Prostate gland (tissue), 2 donors: ENCODE results near the gene ADGRL3. TPM values are rescaled to one million over a fixed set of nuclear protein-coding genes. Genes with fewer than 3 reads are reported as not detected.

Source experiments
- DNase-seq: peaks from one replicate; pipeline ENCODE4 v3.0.0-alpha.2; 2019; ENCODE audit warnings: low spot score
- H3K27ac ChIP-seq, 2 donors: fragments of 200-600 bp; sonication (generic); 2 replicates each; pipeline ENCODE4 v1.5.1; 2017 to 2019
- H3K27me3 ChIP-seq: fragments of 200-600 bp; sonication (generic); replicated peaks from 2 replicates; pipeline ENCODE4 v1.5.1; 2019; ENCODE audit not compliant: insufficient read depth
- H3K36me3 ChIP-seq, 2 donors: fragments of 200-600 bp; sonication (generic); 1 replicate in 1 of 2; 2 replicates in 1 of 2; pipeline versions ENCODE4 v1.5.1 to v1.8.1; 2017 to 2019
- H3K4me1 ChIP-seq: fragments of 200-600 bp; sonication (generic); replicated peaks from 2 replicates; pipeline ENCODE4 v1.5.1; 2019
- H3K4me3 ChIP-seq, 2 donors: fragments of 200-600 bp; sonication (generic); 2 replicates each; pipeline ENCODE4 v1.5.1; 2017 to 2019
- H3K9me3 ChIP-seq: fragments of 200-600 bp; sonication (generic); 2 replicates; pipeline ENCODE4 v1.5.1; 2017
- POLR2A ChIP-seq: fragments of 450-650 bp; IDR thresholded peaks from one replicate; pipeline ENCODE4 v1.6.1; 2016; ENCODE audit warnings: antibody characterized with exemption, mild to moderate bottlenecking
- POLR2AphosphoS5 ChIP-seq: sonication (generic); formaldehyde crosslinking; IDR thresholded peaks from one replicate; pipeline ENCODE4 v1.6.1; 2017; ENCODE audit warnings: antibody characterized with exemption
- WGBS: methylation state at CpG from one replicate; pipeline ENCODE4 v1.1.5; 2018; 5-methylcytosine and 5-hydroxymethylcytosine counted together
- intact Hi-C: fragments of 100-400 bp; cut with DNase I; formaldehyde crosslinking; loops from one replicate; pipeline ENCODE4 v1.14.2; 2022
- total RNA-seq, 2 donors: library from RNA; depleted of rRNA; stranded (reverse); fragments of >200 nt; gene quantifications; one replicate each; pipeline ENCODE4 v1.1.0, GENCODE V29; 2016
- TF ChIP-seq, protein P1 (sequence below), 4 experiments: fragments of 200-600 bp in 2 of 4; fragments of 450-650 bp in 2 of 4; sonication (generic) in 2 of 4; IDR thresholded peaks; 1 replicate in 3 of 4; 2 replicates in 1 of 4; pipeline ENCODE4 v1.5.1; 2016 to 2019; ENCODE audit warnings: antibody characterized with exemption in 4 of 4, mild to moderate bottlenecking in 2 of 4, moderate library complexity in 2 of 4

ADGRL3 gene
- total RNA-seq, 2 donors from 2014 or later = 1.7 to 23.5 TPM

DNA sequence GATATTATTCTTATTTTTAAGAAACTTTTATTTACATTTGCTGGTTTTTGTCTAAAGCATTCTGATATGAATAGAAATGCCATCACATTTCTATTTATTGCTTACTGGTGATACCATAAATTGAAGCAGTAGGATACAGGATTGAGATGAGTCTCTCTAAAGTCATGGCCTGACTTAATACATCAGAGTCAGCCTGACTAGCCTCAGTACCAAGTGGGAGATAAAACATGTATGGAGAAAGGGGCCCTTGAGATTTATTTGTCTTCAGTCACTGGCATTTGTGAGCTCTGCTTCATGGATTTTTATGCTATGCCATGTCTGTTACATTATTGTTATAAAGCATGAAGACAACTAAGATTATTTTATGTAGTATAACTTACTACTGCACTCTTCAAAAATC lies 465.5 kb downstream of the ADGRL3 start:
- DNase-seq = no peak
- Histone ChIP-seq H3K36me3 (no peaks in the 10 kb centered on the region), H3K9me3 (no peaks in the 10 kb centered on the region), H3K4me3 (no peak overlapping the region), H3K27me3 (no peaks in the 10 kb centered on the region), H3K4me1 (no peaks in the 10 kb centered on the region), H3K27ac (no peak overlapping the region)
- intact Hi-C loops = no loop called here
- TF ChIP-seq POLR2A (no peak), POLR2AphosphoS5 (no peak)
- TF ChIP-seq, protein P1, sequence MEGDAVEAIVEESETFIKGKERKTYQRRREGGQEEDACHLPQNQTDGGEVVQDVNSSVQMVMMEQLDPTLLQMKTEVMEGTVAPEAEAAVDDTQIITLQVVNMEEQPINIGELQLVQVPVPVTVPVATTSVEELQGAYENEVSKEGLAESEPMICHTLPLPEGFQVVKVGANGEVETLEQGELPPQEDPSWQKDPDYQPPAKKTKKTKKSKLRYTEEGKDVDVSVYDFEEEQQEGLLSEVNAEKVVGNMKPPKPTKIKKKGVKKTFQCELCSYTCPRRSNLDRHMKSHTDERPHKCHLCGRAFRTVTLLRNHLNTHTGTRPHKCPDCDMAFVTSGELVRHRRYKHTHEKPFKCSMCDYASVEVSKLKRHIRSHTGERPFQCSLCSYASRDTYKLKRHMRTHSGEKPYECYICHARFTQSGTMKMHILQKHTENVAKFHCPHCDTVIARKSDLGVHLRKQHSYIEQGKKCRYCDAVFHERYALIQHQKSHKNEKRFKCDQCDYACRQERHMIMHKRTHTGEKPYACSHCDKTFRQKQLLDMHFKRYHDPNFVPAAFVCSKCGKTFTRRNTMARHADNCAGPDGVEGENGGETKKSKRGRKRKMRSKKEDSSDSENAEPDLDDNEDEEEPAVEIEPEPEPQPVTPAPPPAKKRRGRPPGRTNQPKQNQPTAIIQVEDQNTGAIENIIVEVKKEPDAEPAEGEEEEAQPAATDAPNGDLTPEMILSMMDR (IDR thresholded peaks at IDR 0.05) = no peak

DNA sequence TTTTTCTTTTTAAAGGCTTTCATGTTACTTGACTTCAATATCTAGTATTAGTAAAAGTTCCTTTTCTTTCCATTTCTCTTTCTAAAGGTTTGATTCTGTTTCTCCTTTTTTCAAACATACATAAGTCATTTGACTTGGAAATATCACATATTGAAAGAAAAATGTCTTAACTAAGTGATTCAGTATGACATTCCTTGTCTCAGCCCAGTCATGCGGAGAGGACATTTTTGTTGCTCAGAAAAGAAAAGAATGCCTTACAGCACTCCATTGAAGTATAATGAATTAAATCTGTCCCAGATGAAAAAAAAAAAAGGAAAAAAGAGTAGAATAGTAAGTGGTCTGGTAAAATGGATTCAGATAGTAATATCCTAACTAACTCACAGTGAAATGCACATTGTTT lies 466.1 kb downstream of the ADGRL3 start:
- no peaks in the 10 kb centered on the region for H3K4me1 ChIP-seq
- H3K27me3 ChIP-seq = no peaks in the 10 kb centered on the region
- H3K9me3 ChIP-seq = no peaks in the 10 kb centered on the region
- 86% methylated on average over 1 of the region's 1 CpG for WGBS
- intact Hi-C loops = no loop called here
- H3K27ac ChIP-seq = no peak overlapping the region
- TF ChIP-seq POLR2A (no peak), POLR2AphosphoS5 (no peak)
- TF ChIP-seq, protein P1 (IDR thresholded peaks at IDR 0.05) = no peak
- DNase-seq = no peak
- no peak overlapping the region for H3K4me3 ChIP-seq
- H3K36me3 ChIP-seq = no peaks in the 10 kb centered on the region

DNA sequence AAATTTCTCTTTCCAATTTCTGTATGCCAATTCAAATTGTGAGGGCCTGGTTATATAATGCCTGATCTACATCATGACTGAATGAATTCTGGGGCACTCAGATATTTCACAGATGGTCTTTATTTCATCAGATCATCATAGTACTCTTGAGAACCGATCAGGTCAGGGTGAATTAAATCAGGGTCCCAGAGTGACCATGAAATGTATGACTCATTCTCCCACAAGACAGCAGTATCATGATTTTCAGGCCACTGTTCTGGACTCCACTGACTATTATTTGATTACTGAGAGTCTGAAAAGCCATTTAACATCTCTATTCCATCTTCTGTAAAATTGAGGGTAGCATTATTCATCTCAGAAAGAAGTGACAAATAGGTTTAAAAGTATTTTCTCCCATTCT lies 471.5 kb downstream of the ADGRL3 start:
- intact Hi-C loops = no loop called here
- no peaks in the 10 kb centered on the region for H3K9me3 ChIP-seq

DNA sequence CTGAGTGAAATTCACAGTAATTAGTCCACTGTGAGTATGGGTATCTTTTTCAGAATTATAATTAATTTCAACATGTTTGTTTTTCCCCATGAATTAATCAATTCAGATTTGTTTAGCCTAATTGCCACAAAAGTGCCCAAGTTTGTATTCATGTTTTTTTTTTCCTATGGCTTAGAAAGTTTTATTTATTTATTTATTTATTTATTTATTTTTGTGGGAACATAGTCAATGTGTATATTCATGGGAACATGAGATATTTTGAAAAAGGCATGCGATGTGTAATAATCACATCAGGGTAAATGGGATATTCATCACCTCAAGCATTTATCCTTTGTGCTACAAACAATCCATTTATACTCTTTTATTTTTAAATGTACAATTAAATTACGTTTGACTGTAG lies 475.3 kb downstream of the ADGRL3 start:
- intact Hi-C loops = no loop called here
- no peaks in the 10 kb centered on the region for H3K36me3 ChIP-seq
- TF ChIP-seq POLR2AphosphoS5 (no peak), POLR2A (no peak)
- TF ChIP-seq, protein P1 (IDR thresholded peaks at IDR 0.05) = no peak
- no peaks in the 10 kb centered on the region for H3K27me3 ChIP-seq
- 91% methylated on average over 2 of the region's 2 CpGs for WGBS
- no peaks in the 10 kb centered on the region for H3K9me3 ChIP-seq
- no peaks in the 10 kb centered on the region for H3K4me1 ChIP-seq
- H3K27ac ChIP-seq = no peak overlapping the region
- no peak for DNase-seq
- no peak overlapping the region for H3K4me3 ChIP-seq

More for the DNA sequence above, 471.5 kb downstream of the ADGRL3 start:
- TF ChIP-seq, protein P1 (IDR thresholded peaks at IDR 0.05) = no peak
- TF ChIP-seq POLR2AphosphoS5 (no peak), POLR2A (no peak)
- DNase-seq = no peak
- H3K27me3 ChIP-seq = no peaks in the 10 kb centered on the region
- no peaks in the 10 kb centered on the region for H3K36me3 ChIP-seq
- no peak overlapping the region for H3K4me3 ChIP-seq
- no peak overlapping the region for H3K27ac ChIP-seq
- H3K4me1 ChIP-seq = no peaks in the 10 kb centered on the region
- WGBS = 92% methylated on average over 1 of the region's 1 CpG

DNA sequence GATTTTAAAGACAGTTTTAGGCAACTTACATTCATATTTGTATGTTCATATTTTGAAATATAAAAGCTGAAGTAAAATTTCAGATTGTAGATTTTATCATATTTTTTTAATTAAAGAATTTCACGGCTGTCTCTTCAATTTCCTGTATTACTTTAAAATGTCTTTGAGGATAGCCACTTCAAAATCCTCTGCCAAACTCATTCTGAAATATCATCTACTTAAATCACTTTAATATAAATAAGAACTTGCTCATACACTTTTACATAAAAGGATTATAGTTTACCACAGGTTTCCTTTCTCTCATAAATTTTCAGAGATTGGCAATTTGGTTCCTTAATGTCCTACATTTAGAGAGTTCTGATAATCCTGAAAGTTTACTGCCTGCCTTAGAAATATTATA lies 478.2 kb downstream of the ADGRL3 start:
- no peak for DNase-seq
- H3K27me3 ChIP-seq = no peaks in the 10 kb centered on the region
- H3K36me3 ChIP-seq = no peaks in the 10 kb centered on the region
- H3K9me3 ChIP-seq = no peaks in the 10 kb centered on the region
- H3K4me1 ChIP-seq = no peaks in the 10 kb centered on the region
- WGBS = 89% methylated on average over 1 of the region's 1 CpG
- TF ChIP-seq POLR2A = no peak
- TF ChIP-seq, protein P1 (IDR thresholded peaks at IDR 0.05) = no peak
- no peak for TF ChIP-seq POLR2AphosphoS5
- no peak overlapping the region for H3K4me3 ChIP-seq
- intact Hi-C loops = no loop called here
- H3K27ac ChIP-seq = no peak overlapping the region
